Stimulated activated memory B cell treated with anti-CD40 and anti-IgM and Interleukin-4, amounts not matched to agents 10 μg/mL and 1 μg/mL and 100 μg/mL, for 72 hours (primary cell): ENCODE data around the gene ZCWPW2.
A peak's percentile ranks its signal among the peaks of the same experiment; 100 is the strongest.

Experiments
- ATAC-seq: fragments of 150-1000 bp; cut with Tn5 transposase; 2 replicates; pipeline ENCODE4 v1.10.0; 2021
- H3K27ac Mint-ChIP-seq: one replicate; pipeline ENCODE4 v1.8.0; 2022; ENCODE audit warnings: mild to moderate bottlenecking, mixed read lengths
- H3K27me3 Mint-ChIP-seq: one replicate; pipeline ENCODE4 v1.8.0; 2022; ENCODE audit warnings: mixed read lengths
- H3K36me3 Mint-ChIP-seq: one replicate; pipeline ENCODE4 v1.8.0; 2022; ENCODE audit warnings: mixed read lengths
- H3K4me1 Mint-ChIP-seq: one replicate; pipeline ENCODE4 v1.8.0; 2022; ENCODE audit warnings: mixed read lengths
- H3K4me3 Mint-ChIP-seq: one replicate; pipeline ENCODE4 v1.8.0; 2022; ENCODE audit warnings: mild to moderate bottlenecking, moderate library complexity, mixed read lengths
- H3K9me3 Mint-ChIP-seq: one replicate; pipeline ENCODE4 v1.8.0; 2022; ENCODE audit warnings: mixed read lengths

The ZCWPW2 gene, protein sequence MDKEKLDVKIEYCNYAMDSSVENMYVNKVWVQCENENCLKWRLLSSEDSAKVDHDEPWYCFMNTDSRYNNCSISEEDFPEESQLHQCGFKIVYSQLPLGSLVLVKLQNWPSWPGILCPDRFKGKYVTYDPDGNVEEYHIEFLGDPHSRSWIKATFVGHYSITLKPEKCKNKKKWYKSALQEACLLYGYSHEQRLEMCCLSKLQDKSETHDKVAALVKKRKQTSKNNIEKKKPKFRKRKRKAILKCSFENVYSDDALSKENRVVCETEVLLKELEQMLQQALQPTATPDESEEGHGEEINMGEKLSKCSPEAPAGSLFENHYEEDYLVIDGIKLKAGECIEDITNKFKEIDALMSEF

DNA sequence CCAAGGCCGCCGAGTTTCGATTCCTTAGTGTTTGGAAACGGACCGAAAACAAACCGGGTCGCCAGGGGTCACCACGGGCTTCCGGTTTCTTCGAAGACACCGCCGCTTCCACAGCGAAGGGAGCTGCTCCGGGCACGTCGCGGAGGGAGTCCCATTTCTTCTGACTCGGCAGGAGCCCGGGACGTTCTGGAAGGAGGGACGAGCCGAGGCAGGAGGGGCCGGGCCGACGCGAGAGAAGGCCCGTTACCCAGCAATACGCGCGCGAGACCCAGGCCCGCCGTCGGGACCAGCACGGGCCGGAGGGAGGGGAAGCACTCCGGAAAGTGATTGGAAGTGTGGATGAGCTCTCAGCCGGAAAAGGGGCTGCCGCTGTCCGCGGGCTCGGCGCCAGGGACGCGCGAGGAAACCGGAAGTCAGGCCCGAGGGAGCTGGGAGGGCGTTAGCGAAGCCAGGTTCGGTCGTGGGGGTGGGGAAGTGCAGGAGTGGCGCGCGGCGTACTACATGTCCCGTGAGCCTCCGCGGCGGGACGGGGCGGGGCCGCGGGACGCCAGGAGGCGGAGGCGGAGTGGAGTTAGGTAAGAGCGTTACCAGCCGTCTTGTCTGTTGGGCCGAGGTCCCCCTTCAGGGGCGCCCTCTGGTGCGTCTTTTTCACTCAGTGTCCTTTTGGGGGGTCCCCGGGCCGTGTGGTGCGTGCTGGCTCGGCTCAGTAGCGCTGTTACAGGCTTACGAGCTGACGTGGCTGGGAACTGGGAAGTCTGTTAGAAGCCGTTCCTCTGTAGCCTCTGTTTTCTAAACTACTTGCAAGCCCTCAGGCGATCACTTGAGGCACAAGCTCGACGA is at the start of gene ZCWPW2, which contains the start of gene AZI2:
Gene ZCWPW2, plus strand, starts transcription at position 93 of the 840 bp plus-strand sequence. CDS start 64,348 bp downstream, outside the sequence.
Gene AZI2, minus strand, starts transcription at position 196 of the 840 bp plus-strand sequence. CDS start 8,207 bp downstream, outside the sequence.
- peak within 1 kb of the TSS; percentile 96 for H3K27ac Mint-ChIP-seq
- H3K36me3 Mint-ChIP-seq = peaks cover 21% of the 10 kb centered on the region
- peak; percentile 98 for ATAC-seq
- peaks cover 2% of the 10 kb centered on the region for H3K9me3 Mint-ChIP-seq
- no peaks in the 10 kb centered on the region for H3K27me3 Mint-ChIP-seq
- peak within 1 kb of the TSS; percentile 99 for H3K4me3 Mint-ChIP-seq
- peaks cover 33% of the 10 kb centered on the region for H3K4me1 Mint-ChIP-seq

DNA sequence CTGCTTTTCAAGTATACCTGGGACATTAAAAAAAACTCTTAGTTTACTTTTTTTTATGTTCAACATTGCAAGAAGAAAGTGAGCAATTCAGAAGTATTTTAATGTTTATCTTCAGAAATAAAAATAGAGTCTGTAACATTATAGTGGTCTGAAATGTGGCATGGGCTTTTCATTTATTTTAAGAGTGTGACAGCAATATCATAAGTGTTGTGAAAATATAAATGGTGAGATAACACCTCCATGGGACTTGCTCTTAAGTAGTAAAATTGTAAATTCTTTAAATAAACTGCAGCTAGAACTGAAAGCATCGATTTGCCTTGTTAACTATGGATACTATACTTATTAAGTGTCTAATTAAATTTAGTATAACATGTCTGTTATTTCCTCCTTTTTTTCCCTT is 48.8 kb upstream of the ZCWPW2 start:
- Mint-ChIP-seq H3K9me3 (no peaks in the 10 kb centered on the region), H3K4me3 (no peak overlapping the region), H3K27ac (no peak overlapping the region), H3K27me3 (no peaks in the 10 kb centered on the region), H3K4me1 (no peaks in the 10 kb centered on the region), H3K36me3 (peaks cover 7% of the 10 kb centered on the region)
- ATAC-seq = no peak

DNA sequence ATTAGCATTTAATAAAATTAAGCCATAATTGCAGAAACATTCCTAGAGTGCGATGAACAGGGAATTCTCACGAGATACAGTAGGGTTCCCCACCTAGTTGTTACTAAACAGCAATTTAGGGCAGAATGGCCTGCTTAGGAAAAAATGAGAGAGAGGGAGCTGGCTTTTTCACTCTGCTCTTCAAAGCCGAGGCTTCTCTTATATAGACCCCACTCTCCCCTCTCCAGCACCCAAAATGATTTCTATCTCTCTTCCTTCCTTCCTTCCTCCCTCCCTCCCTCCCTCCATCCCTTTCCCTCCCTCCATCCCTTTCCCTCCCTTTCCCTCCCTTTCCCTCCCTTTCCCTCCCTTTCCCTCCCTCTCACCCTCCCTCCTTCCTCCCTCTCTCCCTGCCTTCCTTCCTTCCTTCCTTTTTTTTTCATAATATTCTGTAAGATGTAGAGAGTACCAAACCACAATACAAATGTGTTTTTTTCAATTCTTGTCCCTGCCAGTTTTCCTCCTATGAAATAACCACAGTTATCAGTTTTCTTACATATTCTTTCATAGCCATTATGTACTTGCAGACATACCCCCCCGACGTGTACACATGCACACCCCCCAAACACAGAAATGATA is 48.1 kb upstream of the ZCWPW2 start:
- Mint-ChIP-seq H3K4me3 (no peak overlapping the region), H3K4me1 (no peaks in the 10 kb centered on the region)
- no peak for ATAC-seq

DNA sequence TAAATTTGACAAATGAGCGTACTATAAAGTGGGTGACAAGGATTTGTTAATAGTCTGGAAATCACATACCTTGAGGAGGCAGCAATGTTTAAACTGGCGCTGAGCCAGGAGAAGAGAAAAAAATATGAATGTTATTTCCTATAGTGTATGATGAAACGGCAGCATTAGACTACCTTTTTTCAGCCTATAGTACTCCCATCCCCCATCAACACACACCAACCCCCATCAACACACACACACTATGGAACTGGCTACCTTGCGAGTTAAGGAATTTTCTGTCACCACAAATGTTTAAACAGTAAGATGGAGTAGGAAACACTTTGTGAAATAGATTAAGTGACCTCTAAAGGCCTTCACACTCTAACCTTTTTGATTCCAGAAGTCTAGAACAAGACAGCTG is 46.8 kb upstream of the ZCWPW2 start:
- Mint-ChIP-seq H3K4me3 (no peak overlapping the region), H3K27me3 (no peaks in the 10 kb centered on the region), H3K4me1 (no peaks in the 10 kb centered on the region), H3K36me3 (peaks cover 21% of the 10 kb centered on the region), H3K27ac (no peak overlapping the region), H3K9me3 (no peaks in the 10 kb centered on the region)
- ATAC-seq = no peak

More for the DNA sequence above, 48.1 kb upstream of the ZCWPW2 start:
- H3K27ac Mint-ChIP-seq = no peak overlapping the region
- H3K9me3 Mint-ChIP-seq = no peaks in the 10 kb centered on the region
- H3K27me3 Mint-ChIP-seq = no peaks in the 10 kb centered on the region
- H3K36me3 Mint-ChIP-seq = peaks cover 14% of the 10 kb centered on the region

DNA sequence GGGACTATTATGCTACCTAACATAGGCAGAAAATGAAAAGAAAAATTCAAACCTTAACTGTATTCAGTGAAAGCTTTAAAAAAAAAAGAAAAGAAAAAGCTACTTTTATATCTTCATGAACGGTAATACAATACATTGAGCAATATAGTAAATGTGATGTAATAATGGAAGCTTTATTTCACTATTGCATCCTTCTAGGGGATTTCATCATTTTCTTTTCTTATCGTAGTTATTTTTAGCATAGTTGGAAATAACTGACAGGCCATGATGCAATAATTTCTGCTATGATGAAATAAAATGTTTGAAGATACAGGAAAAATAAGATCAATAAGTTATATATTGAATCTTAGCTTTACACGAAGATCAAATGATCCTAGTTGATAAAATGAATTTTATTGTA is 40.3 kb upstream of the ZCWPW2 start:
- Mint-ChIP-seq H3K4me3 (no peak overlapping the region), H3K36me3 (peaks cover 26% of the 10 kb centered on the region), H3K9me3 (no peaks in the 10 kb centered on the region), H3K27ac (no peak overlapping the region), H3K4me1 (no peaks in the 10 kb centered on the region), H3K27me3 (no peaks in the 10 kb centered on the region)
- no peak for ATAC-seq

DNA sequence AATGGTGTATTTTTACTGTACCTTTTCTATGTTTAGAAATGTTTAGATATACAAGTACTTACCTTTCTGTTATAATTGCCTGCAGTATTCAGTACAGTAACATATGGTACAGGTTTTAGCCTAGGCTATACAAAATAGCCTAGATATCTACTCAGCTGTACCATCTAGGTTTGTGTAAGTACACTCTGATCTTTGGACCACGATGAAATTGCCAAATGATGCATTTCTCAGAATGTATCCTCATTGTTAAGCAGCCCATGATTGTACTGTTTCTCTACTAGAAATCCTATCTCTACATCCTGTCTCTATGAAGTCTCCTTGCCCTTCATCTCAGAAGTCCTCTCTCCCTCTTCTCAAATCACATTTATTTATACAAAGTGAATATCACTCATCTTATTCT is 32.8 kb upstream of the ZCWPW2 start:
- no peaks in the 10 kb centered on the region for H3K27me3 Mint-ChIP-seq
- H3K9me3 Mint-ChIP-seq = no peaks in the 10 kb centered on the region
- peaks cover 14% of the 10 kb centered on the region for H3K36me3 Mint-ChIP-seq
- H3K4me1 Mint-ChIP-seq = no peaks in the 10 kb centered on the region
- no peak for ATAC-seq
- H3K4me3 Mint-ChIP-seq = no peak overlapping the region
- no peak overlapping the region for H3K27ac Mint-ChIP-seq

DNA sequence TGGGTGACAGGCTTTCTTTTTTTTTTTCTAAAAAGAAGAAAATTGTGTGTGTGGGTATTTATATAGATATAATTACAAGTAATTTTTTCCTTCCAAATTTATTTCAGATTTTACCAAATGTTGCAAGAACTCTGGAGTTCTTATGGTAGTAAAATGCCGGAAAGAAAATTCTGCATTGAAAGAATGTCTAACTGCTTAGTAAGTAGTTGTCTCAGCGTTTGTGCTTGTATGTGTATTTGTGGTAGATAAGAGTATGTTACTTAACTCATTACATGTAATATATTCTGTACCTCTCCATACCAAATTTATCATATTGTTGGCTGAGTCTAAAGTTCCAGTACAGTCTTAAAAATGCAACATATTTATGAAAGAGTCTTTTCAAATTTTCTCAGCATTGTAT is 32.3 kb upstream of the ZCWPW2 start:
- Mint-ChIP-seq H3K4me1 (no peaks in the 10 kb centered on the region), H3K4me3 (no peak overlapping the region)

DNA sequence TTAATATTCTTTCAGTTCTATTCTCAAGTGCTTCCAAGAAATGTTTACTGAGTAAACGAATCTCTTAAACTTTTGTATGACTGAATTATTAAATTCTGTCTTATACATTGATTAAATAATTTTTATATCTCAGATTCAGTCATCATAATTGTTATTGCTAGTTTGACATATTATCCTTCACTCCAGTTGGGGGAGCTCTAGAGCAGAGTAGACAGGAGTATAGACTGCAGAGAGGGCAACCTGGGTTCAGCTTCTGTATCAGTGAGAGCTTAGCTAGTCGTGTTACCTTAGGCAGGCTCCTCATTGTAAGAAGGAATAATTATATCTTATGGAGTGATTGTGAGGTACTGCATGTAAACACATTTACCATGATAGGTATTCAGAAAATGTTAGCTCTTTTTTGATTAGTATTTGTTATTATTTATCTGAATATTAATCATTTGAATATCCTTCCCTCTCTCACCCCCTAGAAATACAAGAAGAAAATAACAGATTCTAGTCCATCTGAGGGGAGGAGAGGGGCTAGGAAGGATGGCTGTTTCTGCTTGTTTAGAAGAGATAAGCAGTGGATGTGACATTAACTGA is 31.0 kb upstream of the ZCWPW2 start:
- Mint-ChIP-seq H3K27ac (no peak overlapping the region), H3K27me3 (no peaks in the 10 kb centered on the region), H3K4me1 (no peaks in the 10 kb centered on the region), H3K36me3 (peaks cover 20% of the 10 kb centered on the region), H3K9me3 (no peaks in the 10 kb centered on the region), H3K4me3 (no peak overlapping the region)
- peak; percentile 66 for ATAC-seq

More for the DNA sequence above, 32.3 kb upstream of the ZCWPW2 start:
- H3K9me3 Mint-ChIP-seq = no peaks in the 10 kb centered on the region
- no peak overlapping the region for H3K27ac Mint-ChIP-seq
- no peak for ATAC-seq
- H3K36me3 Mint-ChIP-seq = peaks cover 19% of the 10 kb centered on the region
- H3K27me3 Mint-ChIP-seq = no peaks in the 10 kb centered on the region

DNA sequence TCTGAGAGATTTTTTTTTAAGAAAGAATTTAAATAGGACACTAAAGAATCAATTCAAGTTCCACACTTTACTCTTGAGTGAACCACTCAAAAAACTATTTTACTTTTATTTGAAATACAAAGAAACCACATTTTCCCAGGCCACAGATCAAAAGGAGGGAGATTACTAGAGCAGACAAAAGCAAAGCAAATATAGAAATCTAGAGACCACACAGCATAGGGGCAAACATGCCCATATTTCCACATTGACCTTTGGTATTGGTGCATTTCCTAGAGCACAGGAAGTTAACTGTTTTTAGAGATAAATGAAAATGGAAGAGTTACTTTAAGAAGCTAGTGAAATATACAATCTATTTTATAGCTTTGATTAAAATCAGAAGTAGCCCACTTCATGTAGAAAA is 27.5 kb upstream of the ZCWPW2 start:
- H3K4me3 Mint-ChIP-seq = no peak overlapping the region
- H3K9me3 Mint-ChIP-seq = no peaks in the 10 kb centered on the region
- no peak overlapping the region for H3K27ac Mint-ChIP-seq
- H3K27me3 Mint-ChIP-seq = no peaks in the 10 kb centered on the region
- H3K4me1 Mint-ChIP-seq = no peaks in the 10 kb centered on the region
- peaks cover 34% of the 10 kb centered on the region for H3K36me3 Mint-ChIP-seq
- ATAC-seq = no peak

DNA sequence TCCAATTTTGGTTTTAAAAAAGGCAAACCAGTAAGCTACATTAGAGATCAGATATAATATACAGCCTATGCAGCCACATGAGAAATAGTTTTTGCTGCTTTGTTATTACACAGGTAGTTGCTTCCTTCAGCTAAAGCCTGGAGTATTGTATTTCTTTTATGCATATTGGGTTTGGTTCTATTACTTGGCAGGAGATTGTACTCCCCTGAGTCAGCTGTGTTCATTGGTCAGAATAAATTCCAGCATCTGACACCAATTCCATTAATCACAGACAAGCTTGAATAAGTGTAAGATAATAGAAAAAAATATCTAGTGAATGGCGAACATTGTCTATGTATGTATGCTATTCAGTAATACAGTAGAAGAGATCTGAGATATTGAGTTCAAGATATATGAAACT is 26.1 kb upstream of the ZCWPW2 start:
- no peaks in the 10 kb centered on the region for H3K27me3 Mint-ChIP-seq
- no peaks in the 10 kb centered on the region for H3K4me1 Mint-ChIP-seq
- no peaks in the 10 kb centered on the region for H3K9me3 Mint-ChIP-seq
- no peak overlapping the region for H3K4me3 Mint-ChIP-seq
- H3K27ac Mint-ChIP-seq = no peak overlapping the region
- peaks cover 34% of the 10 kb centered on the region for H3K36me3 Mint-ChIP-seq
- no peak for ATAC-seq

DNA sequence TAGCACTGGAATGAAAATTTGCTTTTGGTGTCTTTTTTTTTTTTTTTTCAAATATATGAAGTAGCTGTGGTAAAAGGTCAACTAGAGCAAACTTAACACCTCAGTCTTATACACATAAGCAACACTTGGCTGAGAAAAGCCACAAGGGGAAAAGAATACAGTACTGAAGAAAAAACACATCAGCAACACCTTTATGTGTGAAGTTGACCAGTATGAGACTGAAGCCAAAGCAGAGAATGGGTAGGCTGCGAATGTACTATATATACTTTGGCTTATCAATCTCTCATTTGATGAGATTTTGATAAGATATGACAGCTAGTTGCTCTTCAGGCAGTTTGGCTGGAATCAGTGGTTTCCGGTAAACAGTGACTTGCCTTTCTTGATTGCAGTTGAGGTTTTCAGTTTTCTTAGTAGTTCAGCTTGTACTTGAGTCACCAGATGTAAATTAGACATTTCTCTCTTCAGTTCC is 22.0 kb upstream of the ZCWPW2 start:
- no peak for ATAC-seq
- H3K9me3 Mint-ChIP-seq = no peaks in the 10 kb centered on the region
- peaks cover 14% of the 10 kb centered on the region for H3K36me3 Mint-ChIP-seq
- no peaks in the 10 kb centered on the region for H3K4me1 Mint-ChIP-seq
- H3K27me3 Mint-ChIP-seq = no peaks in the 10 kb centered on the region
- H3K27ac Mint-ChIP-seq = no peak overlapping the region
- no peak overlapping the region for H3K4me3 Mint-ChIP-seq

DNA sequence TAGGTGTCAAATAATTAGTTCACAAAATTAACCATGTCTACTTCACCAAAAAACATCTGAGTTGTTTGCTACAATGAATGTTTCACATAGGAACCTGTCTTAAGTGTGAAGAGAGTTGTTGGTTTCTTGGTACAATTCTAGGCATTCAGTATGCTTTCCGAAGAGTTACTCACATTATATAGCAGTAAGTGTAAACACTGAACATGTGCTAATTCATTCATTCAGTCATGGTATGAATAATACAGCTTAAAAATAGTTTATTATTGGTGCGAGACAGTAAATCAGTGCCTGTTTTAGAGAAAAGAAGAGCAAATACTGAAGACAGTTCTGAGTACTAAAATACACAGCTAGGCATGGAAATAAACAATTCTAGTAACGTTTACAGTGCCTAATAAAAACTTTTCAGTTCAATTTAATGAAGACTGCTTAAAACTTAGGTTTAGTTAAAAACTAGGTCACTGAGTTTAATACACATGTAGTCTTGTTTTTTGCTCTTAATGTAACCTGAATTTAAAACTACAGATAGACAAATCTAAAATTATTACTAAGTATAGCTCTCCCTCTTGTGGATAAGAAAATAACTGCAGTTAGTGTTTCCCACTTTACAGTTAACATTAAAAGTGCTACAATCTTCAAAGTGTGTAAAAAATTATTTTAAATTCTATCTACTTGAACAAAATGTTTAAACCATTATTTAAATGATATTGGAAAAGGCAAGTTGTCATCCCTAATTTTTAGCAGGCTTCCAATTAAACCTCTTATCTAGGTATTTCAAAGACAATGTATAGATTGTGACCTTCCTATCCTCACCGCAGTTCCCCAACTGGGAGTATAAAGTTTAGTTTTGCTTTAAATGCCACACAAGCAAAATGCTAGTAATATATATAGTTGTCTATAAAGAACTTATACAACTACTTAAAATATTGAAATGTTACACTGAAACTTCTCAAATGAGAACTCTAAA is 20.1 kb upstream of the ZCWPW2 start:
- Mint-ChIP-seq H3K27ac (no peak overlapping the region), H3K4me1 (no peaks in the 10 kb centered on the region), H3K9me3 (no peaks in the 10 kb centered on the region), H3K36me3 (peaks cover 14% of the 10 kb centered on the region), H3K4me3 (no peak overlapping the region), H3K27me3 (no peaks in the 10 kb centered on the region)
- no peak for ATAC-seq

DNA sequence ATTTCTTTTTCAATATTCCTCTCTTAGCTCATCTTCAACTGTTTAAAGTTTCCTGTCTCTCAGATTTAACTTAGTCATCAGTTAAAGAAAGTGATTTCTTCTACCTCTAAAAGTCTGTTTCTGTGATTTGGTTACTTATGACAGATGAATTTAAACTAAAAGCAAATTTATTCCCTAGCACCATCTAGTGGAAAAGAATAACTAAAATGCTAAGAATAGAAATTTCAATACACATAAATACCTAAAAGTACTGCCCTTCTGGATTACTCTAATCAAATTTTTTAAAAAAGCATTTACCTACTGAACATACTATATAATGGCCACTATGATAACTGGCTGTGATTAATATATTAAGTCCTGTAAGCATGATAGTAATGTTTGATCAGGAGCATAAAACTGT is 14.0 kb upstream of the ZCWPW2 start:
- no peaks in the 10 kb centered on the region for H3K36me3 Mint-ChIP-seq
- ATAC-seq = no peak
- no peak overlapping the region for H3K27ac Mint-ChIP-seq
- no peaks in the 10 kb centered on the region for H3K9me3 Mint-ChIP-seq
- no peaks in the 10 kb centered on the region for H3K4me1 Mint-ChIP-seq
- no peaks in the 10 kb centered on the region for H3K27me3 Mint-ChIP-seq
- no peak overlapping the region for H3K4me3 Mint-ChIP-seq

DNA sequence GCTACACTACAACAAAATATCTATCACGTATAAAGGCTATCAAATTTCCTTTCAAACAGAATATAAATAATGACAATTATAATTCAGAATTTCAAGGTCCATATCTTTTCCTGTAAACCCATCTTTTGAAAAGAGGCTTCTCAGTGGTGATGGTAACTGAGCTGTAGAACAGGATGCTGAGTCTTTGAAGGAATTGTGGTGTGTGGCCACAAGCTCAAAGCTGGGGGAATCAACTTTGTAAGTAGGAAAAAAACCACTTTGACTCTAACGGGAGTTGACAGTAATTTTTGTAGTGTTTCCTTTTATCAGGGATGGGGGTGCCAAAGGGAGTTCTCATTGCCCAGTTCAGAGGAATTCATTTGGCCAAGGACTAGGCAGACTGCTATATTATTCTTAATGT is 13.3 kb upstream of the ZCWPW2 start:
- H3K9me3 Mint-ChIP-seq = no peaks in the 10 kb centered on the region
- H3K4me1 Mint-ChIP-seq = no peaks in the 10 kb centered on the region
- H3K4me3 Mint-ChIP-seq = no peak overlapping the region
- no peaks in the 10 kb centered on the region for H3K27me3 Mint-ChIP-seq
- H3K27ac Mint-ChIP-seq = no peak overlapping the region
- no peak for ATAC-seq
- no peaks in the 10 kb centered on the region for H3K36me3 Mint-ChIP-seq
